WERI-Rb-1 (cell line): Measurements from ENCODE around the gene DMBX1.

Source experiments
- DNase-seq: peaks from one replicate; pipeline ENCODE4 v3.0.0-alpha.2; 2020
- H3K27ac ChIP-seq: fragments of 250-450 bp; sonication (Bioruptor Pico); 2 replicates; pipeline ENCODE4 v1.5.1; 2020; ENCODE audit warnings: mild to moderate bottlenecking, moderate library complexity
- H3K27me3 ChIP-seq: fragments of 250-450 bp; sonication (Bioruptor Pico); 2 replicates; pipeline ENCODE4 v1.5.1; 2021; ENCODE audit warnings: mild to moderate bottlenecking, low read depth, moderate library complexity; ENCODE audit not compliant: insufficient read depth, severe bottlenecking
- H3K36me3 ChIP-seq: fragments of 250-450 bp; sonication (Bioruptor Pico); 2 replicates; pipeline ENCODE4 v1.5.1; 2020; ENCODE audit warnings: mild to moderate bottlenecking, moderate library complexity
- H3K4me3 ChIP-seq: 2 replicates; pipeline ENCODE4 v1.5.1; 2011; ENCODE audit warnings: low read depth, mild to moderate bottlenecking, control low read depth, low read length
- H3K9me3 ChIP-seq: fragments of 250-450 bp; sonication (Bioruptor Pico); 2 replicates; pipeline ENCODE4 v1.5.1; 2021; ENCODE audit warnings: mild to moderate bottlenecking, moderate library complexity; ENCODE audit not compliant: severe bottlenecking
- TF ChIP-seq, protein P1 (sequence below): IDR thresholded peaks from 2 replicates; pipeline ENCODE4 v1.5.1; 2011; ENCODE audit warnings: low read depth, mild to moderate bottlenecking, control low read depth, inconsistent platforms, low read length

DMBX1 gene

DNA sequence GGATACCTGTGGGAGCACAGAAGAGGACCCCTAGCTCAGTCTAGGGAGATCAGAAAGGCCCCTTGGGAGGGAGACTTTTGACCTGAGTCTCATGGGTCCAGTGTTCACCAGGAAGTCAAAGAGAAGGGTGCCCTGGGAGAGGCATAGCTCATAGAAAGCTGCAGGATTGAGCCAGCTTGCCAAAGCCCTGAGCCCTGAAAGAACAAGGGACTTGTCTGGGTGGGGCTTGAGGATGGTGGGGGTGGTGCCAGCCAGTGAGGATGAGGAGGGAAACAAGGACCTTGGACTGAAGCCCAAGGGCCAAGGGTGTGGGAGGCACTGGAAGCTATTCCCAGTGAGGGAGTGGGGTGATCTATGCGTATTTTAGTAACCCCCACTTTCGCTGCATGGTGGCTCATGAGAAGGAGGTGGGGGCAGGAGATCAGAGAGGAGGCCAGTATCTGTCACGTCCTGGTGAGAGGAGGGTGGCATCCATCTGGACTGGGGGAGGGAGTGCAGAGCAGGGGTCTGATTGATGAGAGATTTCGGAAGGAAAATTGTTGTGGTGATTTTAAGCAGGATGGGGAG lies 28.4 kb downstream of the DMBX1 start:
- TF ChIP-seq, protein P1, sequence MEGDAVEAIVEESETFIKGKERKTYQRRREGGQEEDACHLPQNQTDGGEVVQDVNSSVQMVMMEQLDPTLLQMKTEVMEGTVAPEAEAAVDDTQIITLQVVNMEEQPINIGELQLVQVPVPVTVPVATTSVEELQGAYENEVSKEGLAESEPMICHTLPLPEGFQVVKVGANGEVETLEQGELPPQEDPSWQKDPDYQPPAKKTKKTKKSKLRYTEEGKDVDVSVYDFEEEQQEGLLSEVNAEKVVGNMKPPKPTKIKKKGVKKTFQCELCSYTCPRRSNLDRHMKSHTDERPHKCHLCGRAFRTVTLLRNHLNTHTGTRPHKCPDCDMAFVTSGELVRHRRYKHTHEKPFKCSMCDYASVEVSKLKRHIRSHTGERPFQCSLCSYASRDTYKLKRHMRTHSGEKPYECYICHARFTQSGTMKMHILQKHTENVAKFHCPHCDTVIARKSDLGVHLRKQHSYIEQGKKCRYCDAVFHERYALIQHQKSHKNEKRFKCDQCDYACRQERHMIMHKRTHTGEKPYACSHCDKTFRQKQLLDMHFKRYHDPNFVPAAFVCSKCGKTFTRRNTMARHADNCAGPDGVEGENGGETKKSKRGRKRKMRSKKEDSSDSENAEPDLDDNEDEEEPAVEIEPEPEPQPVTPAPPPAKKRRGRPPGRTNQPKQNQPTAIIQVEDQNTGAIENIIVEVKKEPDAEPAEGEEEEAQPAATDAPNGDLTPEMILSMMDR: no peak
- Histone ChIP-seq H3K36me3 (no peaks in the 10 kb centered on the region), H3K4me3 (no peak overlapping the region), H3K9me3 (no peaks in the 10 kb centered on the region), H3K27ac (peak overlapping the region; percentile 93), H3K27me3 (no peaks in the 10 kb centered on the region)
- DNase-seq: no peak

DNA sequence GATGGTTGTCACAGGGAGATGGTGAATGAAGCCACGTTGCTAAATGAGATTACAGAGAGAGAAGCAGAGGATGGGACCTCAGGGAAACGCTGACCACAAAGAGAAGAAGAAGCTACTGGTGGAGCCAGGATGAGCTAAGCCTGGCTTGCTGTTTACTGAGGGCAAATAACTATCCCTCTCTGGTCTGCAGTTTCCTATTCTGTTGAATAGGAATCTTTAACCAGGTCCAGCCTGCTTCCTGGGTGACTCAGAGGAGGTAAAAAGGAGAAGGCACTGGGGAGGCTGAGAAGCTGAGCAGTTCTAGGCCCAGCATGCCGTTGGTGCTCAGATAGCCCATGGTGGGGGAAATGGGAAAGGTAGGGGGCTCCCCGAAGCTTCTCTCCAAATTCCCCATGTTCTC lies 29.6 kb downstream of the DMBX1 start:
- Histone ChIP-seq H3K27me3 (no peaks in the 10 kb centered on the region), H3K4me3 (no peak overlapping the region), H3K27ac (peak overlapping the region; percentile 93), H3K9me3 (no peaks in the 10 kb centered on the region), H3K36me3 (no peaks in the 10 kb centered on the region)
- no peak for DNase-seq
- TF ChIP-seq, protein P1: no peak

DNA sequence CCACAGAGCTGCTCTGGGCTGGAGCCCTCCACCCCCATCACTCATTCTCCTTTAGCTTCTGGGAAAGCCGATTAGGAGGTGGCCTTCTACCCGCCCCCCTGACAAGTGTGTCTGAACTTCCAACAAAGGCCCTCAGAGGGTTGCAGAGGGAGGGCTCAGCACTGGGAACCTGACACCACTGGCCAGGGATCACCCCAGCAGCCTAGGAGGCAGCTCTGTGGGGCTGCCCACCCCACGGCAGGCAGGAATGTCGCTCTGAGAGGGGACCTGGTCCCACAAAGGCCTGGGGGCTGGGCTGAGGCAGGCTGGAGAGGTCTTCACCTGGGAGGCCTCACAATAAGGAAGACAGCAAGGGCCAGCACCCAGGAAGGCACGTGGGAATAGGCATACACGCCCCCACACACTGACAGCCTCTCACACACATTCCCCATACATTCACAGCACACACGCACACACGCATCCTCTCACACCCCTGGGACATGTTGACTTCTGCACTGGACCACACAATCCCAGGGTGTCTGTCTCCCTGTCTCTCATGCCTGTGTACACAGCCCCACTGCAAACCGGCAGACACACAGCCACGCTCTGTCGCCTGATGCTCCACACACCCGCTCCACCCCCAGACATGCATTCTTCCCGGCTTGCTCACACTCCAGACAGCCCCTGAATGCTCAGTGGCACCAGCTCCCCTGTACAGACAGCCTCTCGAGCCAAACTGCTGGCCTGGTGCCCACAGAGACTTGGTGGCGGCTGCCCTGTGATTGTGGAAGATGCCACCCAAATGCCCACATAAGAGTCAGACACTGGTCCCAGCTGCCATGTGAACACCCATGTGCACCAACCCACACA lies 30.7 kb downstream of the DMBX1 start:
- peak; percentile 96 for DNase-seq
- TF ChIP-seq, protein P1: no peak
- Histone ChIP-seq H3K36me3 (no peaks in the 10 kb centered on the region), H3K4me3 (peak overlapping the region; percentile 17), H3K27ac (peak overlapping the region; percentile 93), H3K9me3 (no peaks in the 10 kb centered on the region), H3K27me3 (no peaks in the 10 kb centered on the region)

DNA sequence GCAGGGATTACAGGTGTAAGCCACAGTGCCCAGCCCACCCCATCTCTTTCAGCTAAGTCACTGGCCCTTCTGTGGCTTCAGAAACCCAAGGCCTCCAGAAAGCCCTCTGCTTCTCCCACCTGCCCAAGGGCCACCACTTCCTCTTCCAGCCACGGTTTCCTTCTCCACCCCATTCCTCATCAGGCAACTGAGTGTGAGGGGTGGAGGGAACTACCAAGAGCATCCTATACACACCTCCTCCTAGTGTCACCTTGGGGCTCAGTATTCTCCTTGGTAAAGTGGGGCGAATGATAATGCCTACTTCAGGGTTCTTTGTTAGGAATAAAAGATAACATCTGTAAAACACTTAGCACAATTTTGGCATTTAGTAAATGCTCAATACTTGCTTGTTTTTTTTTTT lies 31.8 kb downstream of the DMBX1 start:
- peak overlapping the region; percentile 93; the same call in 1 of the 2 replicates for H3K27ac ChIP-seq
- TF ChIP-seq, protein P1: no peak
- no peaks in the 10 kb centered on the region for H3K9me3 ChIP-seq
- H3K27me3 ChIP-seq: no peaks in the 10 kb centered on the region
- no peak overlapping the region for H3K4me3 ChIP-seq
- no peaks in the 10 kb centered on the region for H3K36me3 ChIP-seq
- no peak for DNase-seq

DNA sequence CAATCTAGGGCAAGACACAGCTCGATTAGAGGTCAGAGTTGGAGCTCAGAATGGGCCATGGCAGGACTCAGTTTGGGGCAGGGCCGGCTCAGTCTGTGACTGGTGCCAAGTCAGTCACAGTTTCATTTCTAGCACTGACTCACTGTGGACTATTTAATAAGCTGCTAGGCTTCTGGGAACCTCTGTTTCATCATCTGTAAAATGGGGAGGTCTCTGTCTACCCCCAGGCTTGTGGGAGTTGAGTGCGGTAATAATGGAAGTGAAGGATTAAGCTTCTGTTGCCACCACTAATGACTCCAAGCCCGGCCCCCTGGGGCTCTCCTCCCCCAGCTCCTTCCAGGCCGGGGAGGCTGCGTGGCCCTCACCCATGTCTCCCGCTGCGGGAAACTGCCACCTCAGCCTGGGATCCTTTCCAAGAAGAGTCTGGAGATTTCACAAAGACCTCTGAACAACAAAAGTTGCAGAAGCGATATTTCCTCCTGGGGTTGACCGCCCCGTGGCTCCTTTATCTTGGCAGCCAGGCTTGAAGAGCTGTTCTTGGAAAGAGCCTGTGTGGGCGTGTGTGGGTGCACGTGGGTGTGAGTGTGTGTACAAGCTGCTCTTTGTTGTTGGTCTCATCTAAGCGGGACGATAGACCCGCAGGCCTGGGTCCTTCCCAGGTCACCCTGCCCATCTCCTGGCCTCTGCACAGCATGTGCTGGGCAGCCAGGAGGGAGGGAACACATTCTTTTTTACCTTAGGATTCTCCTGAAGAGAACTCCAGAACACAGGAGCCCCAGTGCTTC lies 32.7 kb downstream of the DMBX1 start:
- H3K9me3 ChIP-seq: no peaks in the 10 kb centered on the region
- TF ChIP-seq, protein P1: no peak
- H3K36me3 ChIP-seq: no peaks in the 10 kb centered on the region
- peak overlapping the region; percentile 76 for H3K27ac ChIP-seq
- H3K4me3 ChIP-seq: no peak overlapping the region
- no peaks in the 10 kb centered on the region for H3K27me3 ChIP-seq
- peak; percentile 71 for DNase-seq
